ENCODE measurements around the gene SCGB2B2. TPM values are rescaled to one million over a fixed set of nuclear protein-coding genes. Genes with fewer than 3 reads are reported as not detected.

Gene SCGB2B2
- polyA plus RNA-seq, 1 experiment: not detected

DNA sequence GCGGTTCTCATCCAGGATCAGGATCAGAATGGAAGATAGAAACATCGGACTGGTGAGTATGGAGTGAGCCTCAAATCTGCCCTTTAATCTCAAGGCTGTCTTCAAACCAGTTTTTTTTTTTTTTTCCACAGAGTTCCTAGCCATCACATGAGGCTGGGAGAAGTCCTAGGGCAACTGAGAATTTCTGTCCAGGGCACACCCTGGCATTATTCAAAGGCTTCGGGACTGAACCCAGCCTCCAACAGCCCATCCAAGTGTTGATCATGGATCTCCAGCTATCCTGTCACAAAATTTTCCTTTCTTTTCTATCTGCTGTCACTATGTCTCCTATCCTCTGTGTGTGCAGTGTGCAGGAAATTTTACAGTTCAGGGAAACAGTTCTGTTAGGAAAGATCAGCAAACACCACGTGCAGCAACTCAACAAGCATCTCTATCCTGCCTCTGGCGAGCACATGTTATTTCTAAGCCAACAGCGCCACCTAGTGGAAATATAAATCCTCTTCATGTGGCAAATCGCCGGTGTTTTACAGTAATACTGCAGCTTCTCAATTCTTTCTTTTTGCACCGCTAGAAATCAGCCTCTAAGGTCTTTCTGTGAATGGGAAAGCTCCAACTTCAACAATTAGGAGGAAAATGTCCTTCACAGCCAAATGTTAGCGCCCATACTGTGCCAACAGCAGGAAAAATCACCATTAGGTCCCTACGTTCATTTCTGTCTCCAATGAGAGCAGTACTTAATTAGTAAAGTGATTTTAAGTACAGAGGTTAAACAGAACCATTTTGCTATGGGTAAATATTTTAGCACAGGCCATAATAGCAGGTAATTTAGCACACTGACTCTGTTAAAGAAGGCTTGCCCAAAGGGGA is 35.7 kb upstream of the SCGB2B2 start:
- Histone ChIP-seq H3K36me3 (ENCODE audit: control insufficient read depth, insufficient read depth, low read length) (no peaks in the 10 kb centered on the region), H3K4me3 (ENCODE audit: low read depth, low read length) (no peak overlapping the region), H3K27me3 (ENCODE audit: control insufficient read depth, insufficient read depth, low read length) (no peaks in the 10 kb centered on the region)
- ChIA-PET CTCF (interaction anchor here (0.6 to 5.8 kb wide), 12 partner anchors 9 to 236 kb away, joined by 3 to 69 read pairs (median 3); no protein-coding TSS in a partner anchor), POLR2A (no interaction called here)
- peak; percentile 50 for TF ChIP-seq CTCF (IDR thresholded peaks at IDR 0.05; ENCODE audit: insufficient read depth, low read depth, low read length)
- peak; percentile 10 for DNase-seq (ENCODE audit: low read depth)

- ChIA-PET CTCF (interaction anchor here (0.6 to 5.8 kb wide), 8 partner anchors 15 to 91 kb away, joined by 3 to 69 read pairs (median 4); no protein-coding TSS in a partner anchor), POLR2A (no interaction called here)
- Histone ChIP-seq H3K36me3 (ENCODE audit: control insufficient read depth, insufficient read depth, low read length) (no peaks in the 10 kb centered on the region), H3K4me3 (ENCODE audit: low read depth, low read length) (no peak overlapping the region), H3K27me3 (ENCODE audit: control insufficient read depth, insufficient read depth, low read length) (no peaks in the 10 kb centered on the region)
- TF ChIP-seq CTCF (IDR thresholded peaks at IDR 0.05; ENCODE audit: insufficient read depth, low read depth, low read length): no peak
- no peak for DNase-seq (ENCODE audit: low read depth)
Measured at GRCh38 chr19:34711890-34712289, 34.9 kb upstream of the SCGB2B2 start.

- no peak for TF ChIP-seq CTCF (IDR thresholded peaks at IDR 0.05; ENCODE audit: insufficient read depth, low read depth, low read length)
- no peak for DNase-seq (ENCODE audit: low read depth)
- POLR2A ChIA-PET: no interaction called here
- no peaks in the 10 kb centered on the region for H3K36me3 ChIP-seq (ENCODE audit: control insufficient read depth, insufficient read depth, low read length)
- no peaks in the 10 kb centered on the region for H3K27me3 ChIP-seq (ENCODE audit: control insufficient read depth, insufficient read depth, low read length)
- CTCF ChIA-PET: interaction anchor here (1.1 kb wide), 1 partner anchor 68 kb away, joined by 3 read pairs; no protein-coding TSS in a partner anchor
- no peak overlapping the region for H3K4me3 ChIP-seq (ENCODE audit: low read depth, low read length)
Measured at GRCh38 chr19:34707661-34708060, 30.7 kb upstream of the SCGB2B2 start.

GRCh38 chr19:34692549-34692948 is 15.6 kb upstream of the SCGB2B2 start:
- POLR2A ChIA-PET: no interaction called here
- no peak for DNase-seq (ENCODE audit: low read depth)
- Histone ChIP-seq H3K36me3 (ENCODE audit: control insufficient read depth, insufficient read depth, low read length) (no peaks in the 10 kb centered on the region), H3K4me3 (ENCODE audit: low read depth, low read length) (no peak overlapping the region), H3K27me3 (ENCODE audit: control insufficient read depth, insufficient read depth, low read length) (no peaks in the 10 kb centered on the region)
- TF ChIP-seq CTCF (IDR thresholded peaks at IDR 0.05; ENCODE audit: insufficient read depth, low read depth, low read length): no peak
- CTCF ChIA-PET: no interaction called here

DNA sequence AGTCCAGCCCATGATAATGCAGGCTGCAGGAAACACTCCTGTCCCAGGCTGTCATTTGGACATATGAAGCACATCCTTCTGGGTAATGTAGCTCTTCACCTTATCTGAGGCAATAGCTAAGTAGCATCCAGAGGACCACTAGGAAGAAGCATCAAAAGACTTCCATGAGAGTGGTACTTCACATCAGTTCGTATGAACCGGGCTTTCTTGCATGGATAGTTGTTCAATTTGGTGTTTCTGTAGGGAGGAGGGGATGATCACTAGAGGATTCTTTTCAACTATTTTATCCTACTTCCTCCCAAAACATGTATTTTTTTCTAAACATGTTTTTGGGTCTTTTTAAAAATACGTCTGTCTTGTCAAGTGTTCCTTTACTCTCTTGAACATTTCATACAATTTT is 13.4 kb upstream of the SCGB2B2 start:
- Histone ChIP-seq H3K4me3 (ENCODE audit: low read depth, low read length) (no peak overlapping the region), H3K27me3 (ENCODE audit: control insufficient read depth, insufficient read depth, low read length) (no peaks in the 10 kb centered on the region), H3K36me3 (ENCODE audit: control insufficient read depth, insufficient read depth, low read length) (no peaks in the 10 kb centered on the region)
- CTCF ChIA-PET: no interaction called here
- POLR2A ChIA-PET: no interaction called here
- TF ChIP-seq CTCF (IDR thresholded peaks at IDR 0.05; ENCODE audit: insufficient read depth, low read depth, low read length): no peak
- no peak for DNase-seq (ENCODE audit: low read depth)

Measured in BJ (cell line).